Measurements from ENCODE around the gene KAT8.
"Not testable (repeated sequence)": the region's sequence is repeated elsewhere in the genome, so short reads cannot be mapped to it uniquely, and the experiment has no call there.

KAT8 gene

DNA sequence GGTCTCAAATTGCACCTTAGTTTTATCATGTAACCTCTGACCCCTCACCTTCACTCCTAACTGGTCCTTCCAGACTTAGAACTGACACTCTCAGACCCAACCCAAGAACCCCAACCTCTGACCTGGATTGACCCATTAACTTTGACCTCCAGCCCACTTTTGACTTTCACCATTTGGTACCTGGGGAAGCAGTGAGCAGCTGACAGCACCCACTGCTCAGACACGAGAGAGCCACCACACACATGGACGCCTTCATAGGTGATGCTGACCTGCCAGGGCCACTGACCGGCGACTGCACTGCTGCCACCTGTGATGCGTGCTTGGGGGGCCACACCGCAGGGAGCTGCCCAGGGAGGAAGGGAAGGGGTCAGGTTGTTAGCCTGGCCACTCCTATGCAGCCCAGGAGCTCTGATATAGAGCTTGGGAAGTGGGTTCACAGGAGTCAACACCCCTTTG lies 15.6 kb downstream of the KAT8 start:
- no peak for DNase-seq

GRCh38 chr16:31134091-31134571 lies 16.7 kb downstream of the KAT8 start:
- DNase-seq: peak; percentile 57

GRCh38 chr16:31134625-31135534 lies 17.4 kb downstream of the KAT8 start:
- peak; percentile 30 for DNase-seq

DNA sequence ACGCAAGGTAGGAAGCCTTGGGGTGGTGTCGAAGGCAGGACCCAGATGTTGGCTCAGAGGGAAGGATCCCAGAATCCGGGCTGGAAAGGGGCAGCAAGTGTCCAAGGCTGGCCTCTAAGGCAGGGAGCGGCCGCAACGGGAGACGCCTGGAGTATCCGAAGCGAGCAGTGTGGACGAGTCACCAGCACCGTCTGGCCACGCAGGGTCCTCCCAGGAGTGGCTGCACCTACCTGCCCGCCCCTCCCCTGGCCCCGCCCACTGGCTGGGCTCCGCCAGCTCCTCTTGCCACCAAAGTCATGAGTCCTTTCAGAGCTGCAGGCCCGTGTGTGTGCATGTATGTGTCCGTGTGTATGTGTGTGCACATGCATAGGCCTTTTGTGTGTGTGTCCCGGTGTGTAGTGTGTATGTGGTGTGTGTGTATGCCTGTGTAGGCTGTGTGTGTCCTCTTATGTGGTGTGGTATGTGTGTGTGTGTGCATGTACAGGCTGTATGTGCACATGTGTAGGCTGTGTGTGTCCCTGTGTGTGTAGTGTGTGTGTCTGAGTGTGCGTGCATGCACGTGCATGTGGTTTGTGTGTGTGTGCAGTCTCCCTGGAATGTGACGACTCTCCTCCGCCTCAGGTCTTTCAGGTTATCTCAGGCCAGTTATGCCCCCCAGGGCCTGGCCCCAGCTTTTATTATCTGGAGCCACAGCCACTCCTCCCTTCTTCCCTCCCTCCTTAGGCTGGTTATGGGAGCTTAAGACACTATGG lies 18.2 kb downstream of the KAT8 start, which contains the start of gene PRSS8:
Gene PRSS8 (minus strand): TSS at position 193 of the 752 bp plus-strand sequence. CDS start 229 bp downstream, outside the sequence.
- peak; percentile 25 for DNase-seq

DNA sequence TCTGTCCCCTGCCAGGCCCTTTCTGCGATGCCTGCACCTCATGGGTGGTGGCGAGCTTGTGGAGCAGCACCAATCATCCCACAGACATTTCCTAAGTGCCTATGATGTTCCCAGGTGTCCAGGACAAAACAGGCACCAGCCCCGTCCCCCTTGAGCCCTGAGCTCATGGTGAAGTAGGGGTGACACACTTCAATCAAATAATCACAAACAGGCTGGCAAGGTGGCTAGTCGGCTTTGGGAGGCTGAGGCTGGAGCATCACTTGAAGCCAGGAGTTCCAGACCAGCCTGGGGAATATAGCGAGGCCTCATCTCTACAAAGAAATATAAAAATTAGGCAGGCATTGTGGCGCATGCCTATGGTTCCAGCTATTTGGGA lies 18.8 kb downstream of the KAT8 start:
- DNase-seq: no peak

GRCh38 chr16:31136822-31137499 lies 19.5 kb downstream of the KAT8 start:
- DNase-seq: not testable (repeated sequence)

DNA sequence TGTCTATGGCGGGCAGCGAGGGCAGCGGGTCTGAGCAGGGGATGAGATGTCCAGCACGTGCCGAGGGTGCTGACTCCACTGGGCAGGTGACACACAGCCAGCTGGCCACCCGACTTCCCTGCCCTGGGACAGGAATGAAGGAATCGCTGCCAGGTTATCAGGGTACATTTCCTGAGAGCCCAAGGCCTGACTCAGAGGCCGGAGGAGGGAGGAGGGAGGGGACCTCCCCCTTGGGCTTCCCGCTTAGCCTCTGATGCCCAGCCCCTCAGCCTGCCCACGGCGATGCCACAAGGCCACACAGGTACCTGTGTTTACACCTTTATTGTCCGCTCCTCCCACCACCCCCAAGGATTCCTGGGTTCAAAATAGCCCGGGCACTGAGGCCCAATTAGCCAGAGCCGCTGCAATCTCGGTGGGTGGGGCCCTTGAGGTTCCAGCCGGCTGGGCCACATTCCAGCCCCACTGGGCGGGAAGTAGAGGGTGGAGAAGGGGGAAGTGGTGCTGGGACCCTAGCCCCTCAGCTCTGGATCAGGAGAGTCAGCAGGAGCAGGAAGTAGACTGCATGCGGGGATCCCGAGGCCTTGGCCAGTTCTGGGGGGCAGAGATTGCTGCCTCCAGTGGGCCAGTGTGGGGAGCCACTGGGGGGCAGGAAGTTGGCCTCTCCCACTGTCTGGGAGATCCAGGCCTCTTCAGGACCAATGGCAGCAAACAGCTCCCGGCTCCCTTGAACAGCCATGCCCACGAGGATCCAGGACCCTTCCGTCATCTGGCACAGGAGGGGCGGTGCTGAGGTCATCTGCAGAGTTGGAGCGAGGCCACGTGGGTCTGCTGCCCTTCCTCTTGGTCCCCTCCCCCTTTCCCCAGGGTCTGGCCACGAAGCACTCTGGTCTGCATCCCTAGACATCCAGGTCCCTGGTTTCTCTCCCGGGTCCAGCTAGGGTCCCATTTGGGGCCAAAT lies 21.4 kb downstream of the KAT8 start:
- peak; percentile 30 for DNase-seq

DNA sequence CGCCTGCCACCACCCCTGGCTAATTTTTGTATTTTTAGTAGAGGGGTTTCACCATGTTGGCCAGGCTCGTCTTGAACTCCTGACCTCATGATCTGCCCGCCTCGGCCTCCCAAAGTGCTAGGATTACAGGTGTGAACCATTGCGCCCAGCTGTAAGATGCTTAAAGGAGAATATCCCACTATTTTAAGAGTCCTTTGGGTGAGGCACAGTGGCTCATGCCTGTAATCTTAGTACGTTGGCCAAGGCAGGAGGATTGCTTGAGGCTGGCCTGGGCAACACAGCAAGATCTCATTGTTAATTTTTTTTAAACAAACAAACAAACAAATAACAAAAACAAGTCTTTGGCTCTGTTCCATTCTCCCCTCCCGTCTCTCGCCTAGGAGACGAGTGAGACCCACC lies 23.6 kb downstream of the KAT8 start:
- DNase-seq: not testable (repeated sequence)

DNA sequence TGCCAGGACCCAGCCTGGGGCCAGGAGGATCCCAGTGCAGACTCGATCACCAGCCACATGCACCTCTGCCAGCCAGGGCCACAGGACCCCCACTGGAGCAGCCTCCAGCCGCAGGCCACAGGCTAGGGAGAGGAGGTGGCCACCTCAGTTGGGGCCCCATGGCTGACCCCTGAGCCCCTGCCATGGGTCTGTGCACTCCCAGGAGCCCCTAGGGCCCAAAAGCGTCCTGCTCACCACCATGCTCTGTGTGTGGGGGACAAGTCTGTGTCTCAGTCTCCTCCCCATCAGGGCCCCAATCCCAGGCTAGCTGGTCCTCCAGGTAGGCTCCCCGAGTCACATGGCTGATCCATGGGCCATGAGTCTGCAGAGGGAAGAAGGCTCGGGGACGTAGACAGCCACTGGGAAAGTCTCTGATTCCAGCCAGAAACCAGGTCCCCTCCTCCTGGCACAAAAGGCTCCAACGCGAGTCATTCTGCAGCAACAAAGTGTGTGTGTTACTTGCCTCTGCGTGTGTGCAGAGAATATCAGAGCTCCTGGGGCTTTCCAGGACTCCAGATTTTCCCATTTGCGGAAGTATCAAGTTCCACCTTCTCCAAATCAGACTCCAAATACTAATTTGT lies 24.1 kb downstream of the KAT8 start:
- peak; percentile 83 for DNase-seq

DNA sequence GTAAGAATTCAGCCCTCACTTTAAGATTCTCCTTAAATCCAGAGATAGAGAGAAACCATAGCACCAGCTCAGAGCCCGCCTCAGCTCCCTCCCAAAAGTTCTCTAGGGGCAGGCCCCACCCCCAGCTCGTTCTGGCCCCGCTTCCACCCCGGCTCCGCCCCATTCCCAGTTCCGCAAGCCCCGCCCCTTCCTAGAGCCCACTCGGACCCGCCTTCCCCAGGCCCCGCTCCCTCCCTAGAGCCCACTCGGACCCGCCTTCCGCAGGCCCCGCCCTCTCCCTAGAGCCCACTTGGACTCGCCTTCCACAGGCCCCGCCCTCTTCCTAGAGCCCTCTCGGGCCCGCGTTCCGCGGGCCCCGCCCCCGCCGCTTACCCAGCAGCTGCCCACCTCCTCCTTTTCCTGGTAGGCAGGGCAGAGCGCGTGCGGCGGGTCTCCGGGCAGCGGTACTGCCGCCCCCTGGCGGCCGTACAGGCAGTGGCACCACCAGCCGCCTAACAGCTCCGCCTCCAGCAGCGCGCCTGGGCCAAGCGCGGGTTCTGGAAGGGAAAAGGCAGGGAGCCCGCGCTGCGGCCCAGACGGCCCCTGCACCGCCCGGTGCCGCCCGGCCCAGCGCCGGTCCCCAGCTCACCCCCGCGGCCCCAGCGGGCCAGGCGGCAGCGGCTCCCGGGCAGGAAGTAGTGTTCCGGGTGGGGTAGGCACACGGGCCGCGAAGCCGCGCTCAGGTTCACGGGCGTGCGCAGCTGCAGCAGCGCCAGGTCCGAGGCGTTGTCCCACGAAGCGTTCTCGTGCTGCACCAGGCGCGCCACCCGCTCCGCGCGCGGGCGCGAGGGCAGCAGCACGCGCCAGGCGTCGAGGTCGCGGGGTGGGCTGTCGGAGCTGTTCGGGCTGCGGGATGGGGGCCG lies 24.9 kb downstream of the KAT8 start:
- DNase-seq: peak; percentile 100

GRCh38 chr16:31143011-31143693 lies 25.7 kb downstream of the KAT8 start:
- peak; percentile 61 for DNase-seq

- DNase-seq: peak; percentile 22
Measured at GRCh38 chr16:31143694-31144148, 26.3 kb downstream of the KAT8 start.

- not testable (repeated sequence) for DNase-seq
Measured at GRCh38 chr16:31144418-31144817, 27.0 kb downstream of the KAT8 start.

DNA sequence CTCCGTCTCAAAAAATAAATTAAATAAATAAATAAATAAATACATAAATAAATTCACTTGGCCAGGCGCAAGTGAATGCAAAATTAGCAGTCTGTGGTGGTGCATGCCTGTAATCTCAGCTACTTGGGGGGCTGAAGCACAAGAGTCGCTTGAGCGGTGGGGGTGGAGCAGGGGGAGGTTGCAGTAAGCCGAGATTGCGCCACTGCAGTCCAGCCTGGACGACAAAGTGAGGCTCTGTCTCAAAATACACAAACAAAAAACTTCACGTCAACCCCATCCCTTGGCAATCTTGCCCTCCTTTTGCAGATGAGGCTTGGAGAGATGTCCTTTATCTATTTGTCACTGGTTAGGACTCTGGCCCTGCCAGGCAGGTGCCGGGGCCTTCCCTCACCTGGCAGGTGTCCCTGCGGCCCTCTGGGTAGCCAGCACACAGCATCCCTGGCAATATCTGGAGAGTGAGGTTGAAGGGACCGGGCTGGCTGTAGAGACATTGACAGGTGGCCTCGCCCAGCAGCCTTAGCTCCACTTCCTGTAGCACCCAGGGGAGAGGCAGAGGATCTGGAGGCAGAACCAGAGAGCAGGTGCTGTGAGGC lies 28.0 kb downstream of the KAT8 start:
- DNase-seq: no peak

DNA sequence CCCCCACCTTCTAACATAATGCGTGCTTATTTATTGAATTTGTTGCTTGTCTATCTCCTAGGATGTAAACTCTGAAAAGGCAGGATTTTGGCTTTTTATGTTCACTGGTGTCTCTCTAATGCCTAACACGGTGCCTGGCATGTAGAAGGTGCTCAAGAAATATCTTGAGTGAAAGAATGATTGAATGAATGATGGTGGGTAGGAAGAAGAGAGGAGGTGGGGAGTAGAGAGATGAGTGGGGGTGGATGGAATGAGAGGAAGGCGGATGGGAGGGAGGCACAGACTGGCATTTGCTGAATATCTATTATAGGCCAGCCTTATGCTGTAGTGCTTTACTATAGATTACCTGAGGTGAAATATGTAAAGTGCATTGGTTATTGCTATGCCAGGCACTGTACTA lies 30.1 kb downstream of the KAT8 start:
- no peak for DNase-seq

GRCh38 chr16:31148281-31148728 lies 30.8 kb downstream of the KAT8 start:
- DNase-seq: peak; percentile 22

- DNase-seq: peak; percentile 19
Measured at GRCh38 chr16:31148896-31149295, 31.4 kb downstream of the KAT8 start.

GRCh38 chr16:31149332-31149731 lies 31.9 kb downstream of the KAT8 start:
- no peak for DNase-seq

Data from femur (tissue), 1 donor.